HCT116 (cell line): ENCODE measurements around the gene C16orf78.

ENCODE experiments used
- CTCF ChIP-seq, 3 experiments: fragments of 200-600 bp in 1 of 3; sonication (generic) in 1 of 3; IDR thresholded peaks in 2 of 3; conservative IDR thresholded peaks in 1 of 3; 2 replicates each; pipeline ENCODE4 v1.5.1; 2012 to 2017; ENCODE audit warnings: low read depth in 2 of 3, low read length in 2 of 3, antibody characterized with exemption in 1 of 3, borderline replicate concordance in 1 of 3, control low read depth in 1 of 3, mild to moderate bottlenecking in 1 of 3, mixed read lengths in 1 of 3, mixed run types in 1 of 3, moderate library complexity in 1 of 3; ENCODE audit not compliant: insufficient read depth in 1 of 3
- SRF ChIP-seq: IDR thresholded peaks from 2 replicates; pipeline ENCODE4 v1.6.1; 2012; ENCODE audit warnings: low read depth
- ZBTB33 ChIP-seq: IDR thresholded peaks from 2 replicates; pipeline ENCODE4 v1.6.1; 2011; ENCODE audit warnings: mild to moderate bottlenecking, low read length, moderate library complexity; ENCODE audit not compliant: insufficient replicate concordance; ENCODE audit errors: extremely low read depth

GRCh38 chr16:49431040-49431439, 57.4 kb downstream of the C16orf78 start:
- TF ChIP-seq SRF (no peak), CTCF (IDR thresholded peaks at IDR 0.05 in 2 of 3, conservative IDR thresholded peaks at IDR 0.05 in 1 of 3; ENCODE audit: borderline replicate concordance in 1 of 3, insufficient read depth in 1 of 3, low read depth in 2 of 3, low read length in 2 of 3) (no peak), ZBTB33 (no peak)
